ENCODE results near the gene SLC25A4. TPM values are rescaled to one million over a fixed set of nuclear protein-coding genes. Genes with fewer than 3 reads are reported as not detected.

The SLC25A4 gene
- total and polyA plus RNA-seq, 4 donors = 4.4 to 64.2 (median 26.8) TPM

- Histone ChIP-seq H3K36me3 (ENCODE audit: control insufficient read depth in 4 of 4, insufficient read depth in 3 of 4, low read depth in 1 of 4, low read length in 3 of 4) (no peaks in the 10 kb centered on the region), H3K9me3 (ENCODE audit: control insufficient read depth in 4 of 4, low read length in 3 of 4) (no peaks in the 10 kb centered on the region), H3K27ac (ENCODE audit: low read depth in 1 of 2, low read length in 2 of 2) (no peak overlapping the region), H3K4me3 (ENCODE audit: low read depth in 1 of 3, low read length in 3 of 3) (no peak overlapping the region), H3K9ac (ENCODE audit: low read depth in 1 of 2, low read length in 2 of 2) (no peak overlapping the region), H3K27me3 (ENCODE audit: control insufficient read depth in 4 of 4, insufficient read depth in 4 of 4, low read length in 3 of 4) (no peaks in the 10 kb centered on the region), H3K4me1 (ENCODE audit: control insufficient read depth in 4 of 4, insufficient read depth in 4 of 4, low read length in 3 of 4) (peaks cover 0 to 3% (median 1%) of the 10 kb centered on the region in 4 donors)
- no peak for DNase-seq (ENCODE audit: low spot score)
- TF ChIP-seq CTCF (IDR thresholded peaks at IDR 0.05; ENCODE audit: low read depth, low read length, missing input control) = no peak
- no peak for TF ChIP-seq HNF4G (IDR thresholded peaks at IDR 0.05)
- TF ChIP-seq FOXA1 (IDR thresholded peaks at IDR 0.05) = no peak
- TF ChIP-seq JUND (IDR thresholded peaks at IDR 0.05) = no peak
- no peak for TF ChIP-seq GABPA (IDR thresholded peaks at IDR 0.05 in 1 of 2, conservative IDR thresholded peaks at IDR 0.05 in 1 of 2)
- 85% methylated on average over 3 of the region's 3 CpGs for WGBS
Measured at GRCh38 chr4:185119927-185120630, 23.0 kb upstream of the SLC25A4 start.

DNA sequence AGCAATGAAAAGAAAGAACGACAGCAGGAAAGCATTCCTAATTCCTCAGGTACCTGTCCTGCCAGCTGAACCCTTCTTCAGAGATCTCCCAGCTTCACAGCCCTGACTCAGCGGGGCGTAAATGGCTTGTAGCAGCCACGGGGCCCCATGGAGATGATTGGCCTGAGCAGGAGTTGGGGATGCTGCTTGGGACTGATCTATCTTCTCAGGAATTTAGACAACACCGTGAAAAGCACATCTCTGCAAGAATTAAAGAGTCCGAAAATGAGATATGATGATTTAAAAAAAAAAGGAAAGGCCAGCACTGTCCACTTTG lies 22.5 kb upstream of the SLC25A4 start:
- WGBS = 88% methylated on average over 6 of the region's 6 CpGs
- Histone ChIP-seq H3K27ac (ENCODE audit: low read depth in 1 of 2, low read length in 2 of 2) (no peak overlapping the region), H3K27me3 (ENCODE audit: control insufficient read depth in 4 of 4, insufficient read depth in 4 of 4, low read length in 3 of 4) (no peaks in the 10 kb centered on the region), H3K9ac (ENCODE audit: low read depth in 1 of 2, low read length in 2 of 2) (no peak overlapping the region), H3K9me3 (ENCODE audit: control insufficient read depth in 4 of 4, low read length in 3 of 4) (no peaks in the 10 kb centered on the region), H3K4me3 (ENCODE audit: low read depth in 1 of 3, low read length in 3 of 3) (no peak overlapping the region), H3K4me1 (ENCODE audit: control insufficient read depth in 4 of 4, insufficient read depth in 4 of 4, low read length in 3 of 4) (peaks cover 0 to 3% (median 1%) of the 10 kb centered on the region in 4 donors), H3K36me3 (ENCODE audit: control insufficient read depth in 4 of 4, insufficient read depth in 3 of 4, low read depth in 1 of 4, low read length in 3 of 4) (no peaks in the 10 kb centered on the region)
- no peak for DNase-seq (ENCODE audit: low spot score)
- TF ChIP-seq CTCF (IDR thresholded peaks at IDR 0.05; ENCODE audit: low read depth, low read length, missing input control) (no peak), GABPA (IDR thresholded peaks at IDR 0.05 in 1 of 2, conservative IDR thresholded peaks at IDR 0.05 in 1 of 2) (no peak), ZBTB33 (IDR thresholded peaks at IDR 0.05) (no peak), SP1 (IDR thresholded peaks at IDR 0.05) (no peak)
- TF ChIP-seq, protein P1, sequence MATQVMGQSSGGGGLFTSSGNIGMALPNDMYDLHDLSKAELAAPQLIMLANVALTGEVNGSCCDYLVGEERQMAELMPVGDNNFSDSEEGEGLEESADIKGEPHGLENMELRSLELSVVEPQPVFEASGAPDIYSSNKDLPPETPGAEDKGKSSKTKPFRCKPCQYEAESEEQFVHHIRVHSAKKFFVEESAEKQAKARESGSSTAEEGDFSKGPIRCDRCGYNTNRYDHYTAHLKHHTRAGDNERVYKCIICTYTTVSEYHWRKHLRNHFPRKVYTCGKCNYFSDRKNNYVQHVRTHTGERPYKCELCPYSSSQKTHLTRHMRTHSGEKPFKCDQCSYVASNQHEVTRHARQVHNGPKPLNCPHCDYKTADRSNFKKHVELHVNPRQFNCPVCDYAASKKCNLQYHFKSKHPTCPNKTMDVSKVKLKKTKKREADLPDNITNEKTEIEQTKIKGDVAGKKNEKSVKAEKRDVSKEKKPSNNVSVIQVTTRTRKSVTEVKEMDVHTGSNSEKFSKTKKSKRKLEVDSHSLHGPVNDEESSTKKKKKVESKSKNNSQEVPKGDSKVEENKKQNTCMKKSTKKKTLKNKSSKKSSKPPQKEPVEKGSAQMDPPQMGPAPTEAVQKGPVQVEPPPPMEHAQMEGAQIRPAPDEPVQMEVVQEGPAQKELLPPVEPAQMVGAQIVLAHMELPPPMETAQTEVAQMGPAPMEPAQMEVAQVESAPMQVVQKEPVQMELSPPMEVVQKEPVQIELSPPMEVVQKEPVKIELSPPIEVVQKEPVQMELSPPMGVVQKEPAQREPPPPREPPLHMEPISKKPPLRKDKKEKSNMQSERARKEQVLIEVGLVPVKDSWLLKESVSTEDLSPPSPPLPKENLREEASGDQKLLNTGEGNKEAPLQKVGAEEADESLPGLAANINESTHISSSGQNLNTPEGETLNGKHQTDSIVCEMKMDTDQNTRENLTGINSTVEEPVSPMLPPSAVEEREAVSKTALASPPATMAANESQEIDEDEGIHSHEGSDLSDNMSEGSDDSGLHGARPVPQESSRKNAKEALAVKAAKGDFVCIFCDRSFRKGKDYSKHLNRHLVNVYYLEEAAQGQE (IDR thresholded peaks at IDR 0.05) = no peak
